Naive B cell (primary cell): ENCODE data around the gene RNF144B. TPM values are rescaled to one million over a fixed set of nuclear protein-coding genes. Genes with fewer than 3 reads are reported as not detected.
A peak's percentile ranks its signal among the peaks of the same experiment; 100 is the strongest.

Source experiments
- ATAC-seq, 2 donors: fragments of 150-1000 bp; cut with Tn5 transposase; 2 replicates each; pipeline ENCODE4 v1.10.0; 2021; ENCODE audit warnings: low read depth in 2 of 2, mild to moderate bottlenecking in 2 of 2, moderate library complexity in 2 of 2
- DNase-seq: peaks from one replicate; pipeline ENCODE4 v3.0.0; 2022
- H3K27ac Mint-ChIP-seq, 6 donors: one replicate each; pipeline ENCODE4 v1.8.0; 2020 to 2022; ENCODE audit warnings: mild to moderate bottlenecking in 6 of 6, mixed read lengths in 6 of 6, moderate library complexity in 5 of 6, inconsistent platforms in 2 of 6
- H3K27me3 Mint-ChIP-seq, 3 donors: one replicate each; pipeline ENCODE4 v1.8.0; 2021 to 2022; ENCODE audit warnings: mixed read lengths in 3 of 3, mild to moderate bottlenecking in 1 of 3
- H3K36me3 Mint-ChIP-seq, 2 donors: one replicate each; pipeline ENCODE4 v1.8.0; 2020 to 2022; ENCODE audit warnings: mixed read lengths in 2 of 2, inconsistent platforms in 1 of 2, mild to moderate bottlenecking in 1 of 2
- H3K4me1 Mint-ChIP-seq, 3 donors: one replicate each; pipeline ENCODE4 v1.8.0; 2020 to 2022; ENCODE audit warnings: mixed read lengths in 3 of 3, inconsistent platforms in 1 of 3, mild to moderate bottlenecking in 1 of 3, moderate library complexity in 1 of 3
- H3K4me3 Mint-ChIP-seq, 8 donors: one replicate each; pipeline ENCODE4 v1.8.0; 2020 to 2022; ENCODE audit warnings: mild to moderate bottlenecking in 8 of 8, mixed read lengths in 8 of 8, moderate library complexity in 8 of 8, inconsistent platforms in 2 of 8
- H3K9me3 Mint-ChIP-seq, 7 donors: one replicate each; pipeline ENCODE4 v1.8.0; 2020 to 2022; ENCODE audit warnings: mixed read lengths in 7 of 7, mild to moderate bottlenecking in 5 of 7, inconsistent platforms in 2 of 7, moderate library complexity in 1 of 7
- polyA plus RNA-seq, 6 donors: library from polyadenylated mRNA; unstranded; fragments of 300-500 nt; fragmentation: Illumina TruSeq; gene quantifications; one replicate each; pipeline ENCODE4 v1.2.3, GENCODE V29; 2021; ENCODE audit warnings: low read depth in 6 of 6

Gene RNF144B
- polyA plus RNA-seq, 6 donors from 2014 or later, result 3.4 to 17.4 (median 8.9) TPM

DNA sequence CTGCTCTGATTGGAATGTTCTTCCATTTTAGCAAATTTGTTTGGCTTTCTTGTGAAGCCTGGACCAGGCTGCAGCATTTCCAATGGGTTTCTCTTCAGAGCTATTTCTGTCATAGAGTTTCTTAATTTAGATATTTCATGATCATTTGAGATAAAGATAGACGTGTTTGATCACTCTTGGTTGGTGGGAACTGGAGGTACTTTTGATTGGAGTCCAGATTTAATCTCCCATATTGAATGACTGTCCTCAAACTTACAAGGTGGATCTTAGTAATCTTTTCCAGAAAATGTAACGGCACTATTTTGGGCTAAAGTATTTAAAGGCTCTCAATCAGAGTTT lies 29.2 kb downstream of the RNF144B start:
- DNase-seq (no peak), ATAC-seq (no peak)
- peaks cover 8 to 15% of the 10 kb centered on the region in 2 donors for H3K36me3 Mint-ChIP-seq
- H3K27me3 Mint-ChIP-seq, result no peaks in the 10 kb centered on the region
- no peak overlapping the region for H3K27ac Mint-ChIP-seq
- peaks cover 0 to 3% (median 0%) of the 10 kb centered on the region in 7 donors for H3K9me3 Mint-ChIP-seq
- H3K4me1 Mint-ChIP-seq, result peaks cover 33 to 39% (median 33%) of the 10 kb centered on the region in 3 donors
- no peak overlapping the region for H3K4me3 Mint-ChIP-seq

GRCh38 chr6:18420328-18420727 lies 33.2 kb downstream of the RNF144B start:
- H3K27me3 Mint-ChIP-seq, result no peaks in the 10 kb centered on the region
- H3K4me3 Mint-ChIP-seq, result no peak overlapping the region
- DNase-seq (no peak), ATAC-seq (no peak)
- peaks cover 37 to 47% (median 43%) of the 10 kb centered on the region in 3 donors for H3K4me1 Mint-ChIP-seq
- H3K27ac Mint-ChIP-seq, result peak overlapping the region in 1 of 6 donors; percentile 20
- H3K9me3 Mint-ChIP-seq, result peaks cover 0 to 3% (median 0%) of the 10 kb centered on the region in 7 donors
- H3K36me3 Mint-ChIP-seq, result peaks cover 6 to 10% of the 10 kb centered on the region in 2 donors

GRCh38 chr6:18422136-18422535 lies 35.0 kb downstream of the RNF144B start:
- DNase-seq (no peak), ATAC-seq (no peak)
- H3K27me3 Mint-ChIP-seq, result no peaks in the 10 kb centered on the region
- H3K4me1 Mint-ChIP-seq, result peaks cover 37 to 55% (median 50%) of the 10 kb centered on the region in 3 donors
- no peak overlapping the region for H3K27ac Mint-ChIP-seq
- H3K36me3 Mint-ChIP-seq, result peaks cover 0 to 5% of the 10 kb centered on the region in 2 donors
- H3K9me3 Mint-ChIP-seq, result no peaks in the 10 kb centered on the region
- H3K4me3 Mint-ChIP-seq, result no peak overlapping the region

DNA sequence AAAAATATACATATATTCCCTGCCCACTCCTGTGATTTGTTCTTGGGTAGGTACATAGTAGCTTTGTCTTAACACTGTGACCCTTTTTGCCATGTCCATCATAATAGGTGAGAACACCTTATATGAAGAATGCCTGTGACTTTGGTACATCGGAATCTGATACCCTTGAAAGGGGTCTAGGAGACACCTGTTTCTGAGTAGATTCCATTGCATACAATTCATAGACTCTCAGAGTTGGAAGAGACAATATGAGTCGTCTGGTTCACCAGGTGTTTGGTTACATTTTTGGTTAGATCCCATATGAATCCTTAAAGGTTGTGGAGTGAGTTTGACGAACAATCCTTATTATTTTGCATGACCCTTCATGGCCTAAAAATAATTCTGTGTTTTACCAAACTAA lies 36.3 kb downstream of the RNF144B start:
- Mint-ChIP-seq H3K27ac (no peak overlapping the region), H3K4me3 (no peak overlapping the region), H3K4me1 (peaks cover 40 to 61% (median 50%) of the 10 kb centered on the region in 3 donors), H3K36me3 (peaks cover 9 to 11% of the 10 kb centered on the region in 2 donors), H3K9me3 (no peaks in the 10 kb centered on the region), H3K27me3 (no peaks in the 10 kb centered on the region)
- DNase-seq (no peak), ATAC-seq (no peak)

DNA sequence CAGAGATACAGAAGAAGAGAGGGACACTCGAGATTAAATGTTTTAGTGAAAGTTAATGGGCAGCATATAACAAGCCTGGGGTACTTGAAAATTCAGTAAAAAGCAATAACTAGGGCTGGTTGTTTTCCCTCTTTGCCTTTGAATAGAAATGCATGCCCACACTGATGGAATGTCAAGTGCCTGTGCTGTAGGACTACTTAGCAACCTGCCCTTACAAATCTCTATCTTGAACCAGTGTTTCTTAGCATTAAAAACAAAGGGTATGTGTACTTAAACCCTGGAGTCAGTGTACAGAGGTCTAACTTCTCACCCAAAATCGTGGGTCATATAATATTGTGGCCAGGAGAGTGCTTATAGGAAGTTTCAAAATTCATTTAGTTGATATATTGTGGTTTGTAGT lies 37.1 kb downstream of the RNF144B start:
- Mint-ChIP-seq H3K4me3 (no peak overlapping the region), H3K9me3 (no peaks in the 10 kb centered on the region)
- ATAC-seq, result no peak

DNA sequence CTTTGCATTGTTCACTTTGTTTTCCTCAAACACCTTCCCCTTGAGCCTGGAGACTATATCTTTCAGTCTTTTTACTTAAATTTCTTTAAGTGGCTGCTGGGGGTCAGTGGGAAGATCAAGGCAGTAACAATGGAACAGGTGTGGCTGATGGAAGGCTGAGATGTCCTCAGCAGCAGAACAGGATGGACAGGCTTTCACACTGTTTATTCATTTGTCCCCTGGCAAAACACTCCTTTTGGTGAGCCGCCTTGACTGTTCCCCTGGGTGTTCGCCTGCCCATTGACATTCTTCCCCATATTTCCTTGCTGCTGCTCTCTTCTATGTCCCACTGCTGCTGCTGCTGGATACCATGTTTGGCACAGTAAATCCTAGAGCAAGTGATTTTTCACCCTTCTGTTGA lies 38.1 kb downstream of the RNF144B start:
- Mint-ChIP-seq H3K4me3 (no peak overlapping the region), H3K27ac (peak overlapping the region in 1 of 6 donors; percentile 81), H3K36me3 (peaks cover 9 to 20% of the 10 kb centered on the region in 2 donors), H3K9me3 (no peaks in the 10 kb centered on the region), H3K27me3 (no peaks in the 10 kb centered on the region), H3K4me1 (peaks cover 31 to 47% (median 40%) of the 10 kb centered on the region in 3 donors)
- no peak for DNase-seq
- no peak for ATAC-seq

More for the DNA sequence above, 37.1 kb downstream of the RNF144B start:
- peaks cover 9 to 14% of the 10 kb centered on the region in 2 donors for H3K36me3 Mint-ChIP-seq
- H3K27ac Mint-ChIP-seq, result no peak overlapping the region
- DNase-seq, result no peak
- H3K27me3 Mint-ChIP-seq, result no peaks in the 10 kb centered on the region
- peaks cover 39 to 57% (median 47%) of the 10 kb centered on the region in 3 donors for H3K4me1 Mint-ChIP-seq

- Mint-ChIP-seq H3K4me1 (peaks cover 27 to 41% (median 39%) of the 10 kb centered on the region in 3 donors), H3K36me3 (peaks cover 9 to 20% of the 10 kb centered on the region in 2 donors), H3K27ac (peak overlapping the region in 2 of 6 donors; percentile 20 to 29), H3K4me3 (no peak overlapping the region), H3K9me3 (no peaks in the 10 kb centered on the region), H3K27me3 (no peaks in the 10 kb centered on the region)
- ATAC-seq (no peak), DNase-seq (no peak)
Observed at GRCh38 chr6:18427296-18427695, 40.1 kb downstream of the RNF144B start.

- Mint-ChIP-seq H3K27ac (no peak overlapping the region), H3K9me3 (no peaks in the 10 kb centered on the region), H3K36me3 (peaks cover 9 to 31% of the 10 kb centered on the region in 2 donors), H3K27me3 (no peaks in the 10 kb centered on the region), H3K4me1 (peaks cover 20 to 38% (median 37%) of the 10 kb centered on the region in 3 donors), H3K4me3 (no peak overlapping the region)
- ATAC-seq (no peak), DNase-seq (no peak)
Observed at GRCh38 chr6:18429655-18430297, 42.6 kb downstream of the RNF144B start.

GRCh38 chr6:18431581-18431980 lies 44.4 kb downstream of the RNF144B start:
- H3K27ac Mint-ChIP-seq, result peak overlapping the region in 1 of 6 donors; percentile 83
- peaks cover 19 to 35% (median 31%) of the 10 kb centered on the region in 3 donors for H3K4me1 Mint-ChIP-seq
- no peaks in the 10 kb centered on the region for H3K9me3 Mint-ChIP-seq
- H3K4me3 Mint-ChIP-seq, result no peak overlapping the region
- no peaks in the 10 kb centered on the region for H3K27me3 Mint-ChIP-seq
- H3K36me3 Mint-ChIP-seq, result peaks cover 9 to 39% of the 10 kb centered on the region in 2 donors
- no peak for ATAC-seq
- DNase-seq, result no peak

DNA sequence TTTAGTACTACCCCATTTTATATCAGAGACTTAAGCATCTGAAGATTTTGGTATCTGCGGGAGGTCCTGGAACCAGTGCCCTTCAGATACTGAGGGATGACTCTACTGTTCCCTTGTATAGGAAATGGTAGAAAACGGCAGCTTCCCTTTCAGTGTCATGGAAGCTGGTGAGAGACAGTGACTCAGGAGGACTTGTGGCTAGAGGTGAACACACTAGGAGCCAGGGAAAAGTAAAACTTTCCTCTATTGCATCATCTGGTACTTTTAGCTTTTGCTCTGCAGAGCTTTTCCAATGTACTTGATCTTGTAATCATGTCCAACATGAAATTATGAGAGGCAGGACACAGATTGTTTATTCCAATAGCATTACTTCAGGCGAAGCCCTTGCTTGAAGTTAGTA lies 45.0 kb downstream of the RNF144B start:
- no peak overlapping the region for H3K27ac Mint-ChIP-seq
- ATAC-seq (no peak), DNase-seq (no peak)
- H3K9me3 Mint-ChIP-seq, result no peaks in the 10 kb centered on the region
- H3K36me3 Mint-ChIP-seq, result peaks cover 9 to 45% of the 10 kb centered on the region in 2 donors
- peaks cover 17 to 32% (median 31%) of the 10 kb centered on the region in 3 donors for H3K4me1 Mint-ChIP-seq
- H3K4me3 Mint-ChIP-seq, result no peak overlapping the region
- no peaks in the 10 kb centered on the region for H3K27me3 Mint-ChIP-seq

DNA sequence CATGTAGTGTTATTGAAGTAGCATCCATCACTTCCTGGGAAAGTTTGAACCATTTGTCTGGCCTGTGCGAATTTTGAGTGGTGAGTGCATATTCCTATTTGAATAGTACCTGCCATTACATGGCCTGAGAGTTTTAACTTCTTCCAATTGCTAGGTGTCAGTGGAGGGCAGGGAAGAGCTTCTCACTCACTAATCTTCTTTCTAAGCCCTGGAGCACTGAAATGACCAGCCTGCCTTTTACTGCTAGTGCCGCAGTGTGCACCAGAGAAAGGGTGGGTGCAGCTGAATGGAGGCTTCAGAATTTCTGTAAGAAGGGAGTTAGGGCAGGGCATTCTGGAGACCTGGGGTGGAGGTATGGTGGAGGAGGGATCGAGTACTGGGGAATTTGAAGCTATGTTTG lies 45.5 kb downstream of the RNF144B start:
- H3K27me3 Mint-ChIP-seq, result no peaks in the 10 kb centered on the region
- no peaks in the 10 kb centered on the region for H3K9me3 Mint-ChIP-seq
- H3K4me3 Mint-ChIP-seq, result no peak overlapping the region
- H3K27ac Mint-ChIP-seq, result peak overlapping the region in 1 of 6 donors; percentile 83
- peaks cover 6 to 44% of the 10 kb centered on the region in 2 donors for H3K36me3 Mint-ChIP-seq
- DNase-seq (no peak), ATAC-seq (no peak)
- H3K4me1 Mint-ChIP-seq, result peaks cover 16 to 32% (median 32%) of the 10 kb centered on the region in 3 donors

- Mint-ChIP-seq H3K9me3 (no peaks in the 10 kb centered on the region), H3K4me3 (no peak overlapping the region), H3K36me3 (peaks cover 2 to 39% of the 10 kb centered on the region in 2 donors), H3K27ac (peak overlapping the region in 2 of 6 donors; percentile 19 to 83), H3K27me3 (no peaks in the 10 kb centered on the region), H3K4me1 (peaks cover 12 to 35% (median 28%) of the 10 kb centered on the region in 3 donors)
- no peak for ATAC-seq
- DNase-seq, result no peak
Observed at GRCh38 chr6:18433059-18433458, 45.9 kb downstream of the RNF144B start.

GRCh38 chr6:18436341-18436740 lies 49.2 kb downstream of the RNF144B start:
- no peaks in the 10 kb centered on the region for H3K9me3 Mint-ChIP-seq
- peak overlapping the region in 1 of 6 donors; percentile 8 for H3K27ac Mint-ChIP-seq
- H3K4me3 Mint-ChIP-seq, result no peak overlapping the region
- peaks cover 7 to 31% (median 26%) of the 10 kb centered on the region in 3 donors for H3K4me1 Mint-ChIP-seq
- no peak for DNase-seq
- ATAC-seq, result no peak
- H3K27me3 Mint-ChIP-seq, result no peaks in the 10 kb centered on the region
- H3K36me3 Mint-ChIP-seq, result peaks cover 0 to 36% of the 10 kb centered on the region in 2 donors

DNA sequence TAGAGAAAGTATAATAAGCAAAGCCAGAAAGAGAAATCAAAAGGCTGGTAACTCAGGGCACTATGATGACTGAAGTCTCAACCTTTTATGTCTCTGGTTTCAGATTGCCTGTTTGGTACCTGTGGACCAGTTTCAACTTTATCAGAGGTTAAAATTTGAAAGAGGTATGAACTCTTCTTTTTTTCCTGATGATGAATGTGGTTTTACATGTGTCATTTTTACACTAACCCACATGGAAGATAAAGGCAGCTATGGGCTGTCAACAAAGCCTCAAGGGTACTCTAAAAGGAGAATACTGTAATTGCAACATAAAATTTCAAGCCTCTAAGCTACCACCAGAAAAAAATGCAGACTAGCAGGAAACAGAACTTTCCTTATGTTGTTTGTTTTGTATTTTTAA lies 52.4 kb downstream of the RNF144B start:
- Mint-ChIP-seq H3K4me3 (no peak overlapping the region), H3K27ac (no peak overlapping the region), H3K4me1 (peaks cover 9 to 15% (median 15%) of the 10 kb centered on the region in 3 donors), H3K27me3 (no peaks in the 10 kb centered on the region), H3K36me3 (peaks cover 0 to 25% of the 10 kb centered on the region in 2 donors), H3K9me3 (no peaks in the 10 kb centered on the region)
- no peak for ATAC-seq
- DNase-seq, result no peak
